ENCODE results near the gene PLCB2.

PLCB2 gene

GRCh38 chr15:40340038-40340739, 32.5 kb upstream of the PLCB2 start:
- no peak for DNase-seq

GRCh38 chr15:40339621-40339945, 31.8 kb upstream of the PLCB2 start:
- DNase-seq: no peak

- DNase-seq: no peak
Measured at GRCh38 chr15:40338921-40339620, 31.3 kb upstream of the PLCB2 start.

GRCh38 chr15:40338041-40338657, 30.4 kb upstream of the PLCB2 start:
- DNase-seq: peak; percentile 49 to 82

- DNase-seq: no peak
Measured at GRCh38 chr15:40337597-40337996, 29.9 kb upstream of the PLCB2 start.

- DNase-seq: no peak
Measured at GRCh38 chr15:40336744-40337122, 29.0 kb upstream of the PLCB2 start.

- DNase-seq: no peak
Measured at GRCh38 chr15:40335938-40336743, 28.4 kb upstream of the PLCB2 start.

- no peak for DNase-seq
Measured at GRCh38 chr15:40334941-40335795, 27.4 kb upstream of the PLCB2 start.

- no peak for DNase-seq
Measured at GRCh38 chr15:40334541-40334940, 26.8 kb upstream of the PLCB2 start.

- DNase-seq: peak in 1 of 2 experiments; percentile 39
Measured at GRCh38 chr15:40333922-40334492, 26.3 kb upstream of the PLCB2 start.

- no peak for DNase-seq
Measured at GRCh38 chr15:40332113-40332781, 24.5 kb upstream of the PLCB2 start.

GRCh38 chr15:40331637-40332036, 23.9 kb upstream of the PLCB2 start:
- DNase-seq: no peak

- no peak for DNase-seq
Measured at GRCh38 chr15:40331026-40331425, 23.3 kb upstream of the PLCB2 start.

- peak; percentile 59 to 81 for DNase-seq
Measured at GRCh38 chr15:40330368-40330836, 22.7 kb upstream of the PLCB2 start.

- no peak for DNase-seq
Measured at GRCh38 chr15:40329804-40330203, 22.1 kb upstream of the PLCB2 start.

- no peak for DNase-seq
Measured at GRCh38 chr15:40328751-40329150, 21.0 kb upstream of the PLCB2 start.

- DNase-seq: no peak
Measured at GRCh38 chr15:40328176-40328575, 20.4 kb upstream of the PLCB2 start.

- no peak for DNase-seq
Measured at GRCh38 chr15:40327457-40327856, 19.7 kb upstream of the PLCB2 start.

- DNase-seq: no peak
Measured at GRCh38 chr15:40325700-40326099, 18.0 kb upstream of the PLCB2 start.

GRCh38 chr15:40325188-40325587, 17.5 kb upstream of the PLCB2 start:
- DNase-seq: no peak
